K562 (cell line): ENCODE results near the gene TRIM26. TPM values are rescaled to one million over a fixed set of nuclear protein-coding genes. Genes with fewer than 3 reads are reported as not detected.
"Not testable (repeated sequence)": the region's sequence is repeated elsewhere in the genome, so short reads cannot be mapped to it uniquely, and the experiment has no call there.

ENCODE experiments used
- ATAC-seq: fragments of 200-7000 bp; cut with Tn5 transposase; 3 replicates; pipeline ENCODE4 v1.9.1; 2020; ENCODE audit warnings: moderate library complexity
- BruUV-seq: library from RNA; stranded (reverse); fragments of 400-500 nt; replicated peaks from 2 replicates; lab custom pipeline; 2021; lab: Mats Ljungman, UMichigan
- CTCF ChIA-PET: fragments of 300-600 bp; formaldehyde crosslinking; extraction: SDS; loops from one replicate; lab custom pipeline; 2021; ENCODE audit warnings: low intra/inter-chr PET ratio; lab: Yijun Ruan, JAX
- POLR2A ChIA-PET: fragments of 300-600, 350-650 bp; sonication (Branson Sonifier 250); formaldehyde crosslinking; extraction: SDS; loops from one replicate; lab custom pipeline; 2021; ENCODE audit warnings: antibody characterized with exemption, inconsistent platforms; lab: Yijun Ruan, JAX
- DNase-seq, 4 experiments: peaks; one replicate each; pipeline versions ENCODE4 v3.0.0 to v3.0.0-alpha.2; 2011 to 2018; ENCODE audit warnings: low spot score in 3 of 4, mixed read lengths in 3 of 4; ENCODE audit errors: extremely low read depth in 1 of 4
- FAIRE-seq: peaks from 2 replicates; lab custom pipeline; 2011; peaks lifted over from hg19 to GRCh38; lab: Jason Lieb, UNC
- H2AFZ ChIP-seq: 2 replicates; pipeline ENCODE4 v1.6.0; 2011; ENCODE audit warnings: low read depth, low read length, control low read depth, inconsistent platforms
- H3K27ac ChIP-seq: fragments of 200-600 bp; 3 replicates; pipeline ENCODE4 v1.8.0; 2011; ENCODE audit warnings: low read depth, mild to moderate bottlenecking, control low read depth, inconsistent platforms, low read length, moderate library complexity, mixed read lengths; ENCODE audit errors: extremely low read depth
- H3K27me3 ChIP-seq, 2 experiments: fragments of 300-600 bp in 1 of 2; 2 replicates in 1 of 2; 3 replicates in 1 of 2; pipeline versions ENCODE4 v1.6.0 to v1.8.0; 2011; ENCODE audit warnings: inconsistent platforms in 2 of 2, low read length in 2 of 2, mild to moderate bottlenecking in 1 of 2, mixed read lengths in 1 of 2, moderate library complexity in 1 of 2; ENCODE audit not compliant: control insufficient read depth in 2 of 2, insufficient read depth in 2 of 2
- H3K36me3 ChIP-seq: fragments of 300-600 bp; 3 replicates; pipeline ENCODE4 v1.8.0; 2011; ENCODE audit warnings: mild to moderate bottlenecking, low read length, inconsistent platforms; ENCODE audit not compliant: control insufficient read depth, insufficient read depth
- H3K4me1 ChIP-seq, 2 experiments: fragments of 200-600 bp in 1 of 2; replicated peaks in 1 of 2; 2 replicates in 1 of 2; 3 replicates in 1 of 2; pipeline versions ENCODE4 v1.5.1 to v1.8.0; 2011; ENCODE audit warnings: inconsistent platforms in 2 of 2, low read length in 2 of 2, mild to moderate bottlenecking in 1 of 2, mixed read lengths in 1 of 2, moderate library complexity in 1 of 2; ENCODE audit not compliant: control insufficient read depth in 2 of 2, insufficient read depth in 2 of 2
- H3K4me2 ChIP-seq: 2 replicates; pipeline ENCODE4 v1.6.1; 2011; ENCODE audit warnings: low read length, control low read depth, inconsistent platforms, mixed read lengths; ENCODE audit not compliant: insufficient read depth
- H3K4me3 ChIP-seq: fragments of 200-600 bp; sonication (generic), shearing (Covaris generic); 2 replicates; pipeline ENCODE4 v1.5.1; 2016; ENCODE audit warnings: control low read depth, inconsistent platforms
- H3K79me2 ChIP-seq: fragments of 200-600 bp; 3 replicates; pipeline ENCODE4 v1.8.0; 2011; ENCODE audit warnings: low read length, inconsistent platforms; ENCODE audit not compliant: control insufficient read depth, insufficient read depth
- H3K9ac ChIP-seq, 2 experiments: 2 replicates each; pipeline versions ENCODE4 v1.6.0 to v1.6.1; 2011; ENCODE audit warnings: low read depth in 2 of 2, low read length in 2 of 2, control low read depth in 1 of 2, inconsistent platforms in 1 of 2, mild to moderate bottlenecking in 1 of 2, mixed read lengths in 1 of 2; ENCODE audit not compliant: insufficient read depth in 1 of 2
- H3K9me1 ChIP-seq: one replicate; pipeline ENCODE4 v1.6.0; 2011; ENCODE audit warnings: inconsistent platforms, mild to moderate bottlenecking, low read length, moderate library complexity; ENCODE audit not compliant: control insufficient read depth, insufficient read depth
- H3K9me3 ChIP-seq: replicated peaks from 2 replicates; pipeline ENCODE4 v1.5.1; 2011; ENCODE audit warnings: low read depth, low read length, inconsistent platforms; ENCODE audit not compliant: control insufficient read depth, insufficient read depth
- H4K20me1 ChIP-seq: replicated peaks from 2 replicates; pipeline ENCODE4 v1.6.1; 2011; ENCODE audit warnings: low read length, inconsistent platforms, mixed read lengths; ENCODE audit not compliant: control insufficient read depth, insufficient read depth
- E2F1 ChIP-seq: sonication (generic); formaldehyde crosslinking; IDR thresholded peaks from 2 replicates; pipeline ENCODE4 v1.8.1; 2023; ENCODE audit warnings: mild to moderate bottlenecking, missing genetic modification reagents, moderate library complexity
- FOXM1 ChIP-seq, 2 experiments: fragments of 450-650 bp in 1 of 2; sonication (generic) in 1 of 2; formaldehyde crosslinking in 1 of 2; IDR thresholded peaks; 2 replicates each; pipeline versions ENCODE4 v1.6.1 to v1.9.0; 2017 to 2022; ENCODE audit warnings: low read depth in 2 of 2, mild to moderate bottlenecking in 2 of 2, missing genetic modification reagents in 1 of 2, moderate library complexity in 1 of 2
- KHSRP ChIP-seq: fragments of 450-650 bp; IDR thresholded peaks from 2 replicates; pipeline ENCODE4 v1.6.1; 2017
- MIER1 ChIP-seq: fragments of 450-650 bp; IDR thresholded peaks from 2 replicates; pipeline ENCODE4 v1.6.1; 2016; ENCODE audit warnings: antibody characterized with exemption, mild to moderate bottlenecking, low read depth
- NCOA2 ChIP-seq, 2 experiments: fragments of 450-650 bp; IDR thresholded peaks; 2 replicates each; pipeline ENCODE4 v1.6.1; 2018; ENCODE audit warnings: mild to moderate bottlenecking in 2 of 2, moderate library complexity in 1 of 2; ENCODE audit not compliant: partially characterized antibody in 2 of 2
- POLR2B ChIP-seq: fragments of 450-650 bp; IDR thresholded peaks from 2 replicates; pipeline ENCODE4 v1.6.1; 2018; ENCODE audit warnings: low read depth; ENCODE audit not compliant: partially characterized antibody
- PRPF4 ChIP-seq: fragments of 200-400 bp; formaldehyde crosslinking; IDR thresholded peaks from one replicate; pipeline ENCODE4 v1.6.1; 2017; ENCODE audit warnings: low read length, low read depth, mild to moderate bottlenecking; ENCODE audit not compliant: insufficient read depth, poor library complexity, severe bottlenecking
- USF2 ChIP-seq: sonication (generic); formaldehyde crosslinking; IDR thresholded peaks from 2 replicates; pipeline ENCODE4 v1.5.0; 2020; ENCODE audit warnings: missing genetic modification reagents
- ZNF146 ChIP-seq: IDR thresholded peaks from one replicate; pipeline ENCODE4 v1.6.1; 2018; ENCODE audit warnings: missing compliant biosample characterization; ENCODE audit not compliant: unreplicated experiment
- ZNF347 ChIP-seq: fragments of 450-650 bp; formaldehyde crosslinking; IDR thresholded peaks from 2 replicates; pipeline ENCODE4 v1.4.0; 2020; ENCODE audit warnings: low read depth, mild to moderate bottlenecking, moderate library complexity
- whole genome bisulfite sequencing: fragments of 100-300 bp; shearing (Covaris generic); methylation state at CpG from one replicate; pipeline ENCODE4 v1.1.6; 2016; ENCODE audit warnings: low coverage, mixed read lengths; ENCODE audit not compliant: insufficient coverage; ENCODE audit errors: missing lambda C conversion rate; 5-methylcytosine and 5-hydroxymethylcytosine counted together
- in situ Hi-C: fragments of 300-500 bp; cut with MboI; formaldehyde crosslinking; loops from 4 replicates; pipeline ENCODE4 v1.15.0; 2018; ENCODE audit warnings: inconsistent platforms, mixed read lengths
- intact Hi-C: fragments of 100-400 bp; cut with micrococcal nuclease; formaldehyde crosslinking; loops from 2 replicates; pipeline ENCODE4 v1.14.2; 2022
- polyA plus RNA-seq, 8 experiments: library from polyadenylated mRNA; depleted of rRNA in 4 of 8; stranded (reverse) in 5 of 8; unstranded in 3 of 8; fragments of >200 nt; fragmentation: Nextera tagmentation in 2 of 8; fragmentation: Illumina TruSeq in 1 of 8; extraction: Ambion mirVana in 2 of 8; extraction: Trizol in 1 of 8; gene quantifications; 2 replicates each; pipeline versions ENCODE4 v1.2.1 to v1.2.3, GENCODE V29; 2011 to 2014; ENCODE audit warnings: inconsistent platforms in 1 of 8, missing spikeins in 1 of 8
- total RNA-seq, 7 experiments: library from RNA; depleted of rRNA in 6 of 7; stranded (reverse); fragments of >200 nt in 6 of 7; fragmentation: Illumina TruSeq in 2 of 7; extraction: Trizol in 2 of 7; gene quantifications; 2 replicates each; pipeline versions ENCODE4 v1.2.1 to v1.2.3, GENCODE V29; 2011 to 2021; ENCODE audit warnings: low replicate concordance in 1 of 7

TRIM26 gene
- total and polyA plus RNA-seq, 9 of the 15 experiments (the other 6 are each of a cell fraction or from before 2014, with no cell fraction given): 0.80 to 5.0 (median 2.8) TPM

- H3K79me2 ChIP-seq, intact Hi-C loops, H3K9me1 ChIP-seq, H3K9me3 ChIP-seq, H3K27ac ChIP-seq, FAIRE-seq, H3K4me3 ChIP-seq, H3K4me2 ChIP-seq, H3K9ac ChIP-seq, H3K36me3 ChIP-seq, DNase-seq, BruUV-seq, ATAC-seq, H2AFZ ChIP-seq, H4K20me1 ChIP-seq, POLR2A ChIA-PET, CTCF ChIA-PET, in situ Hi-C loops: not testable (repeated sequence)
- peak; percentile 82 for TF ChIP-seq ZNF146 (CRISPR knock-in tag)
- Histone ChIP-seq H3K27me3 (peaks cover 8 to 39% of the 10 kb centered on the region in 2 experiments; a peak in 4 of 5 replicates), H3K4me1 (peaks cover 0 to 14% of the 10 kb centered on the region in 2 experiments; a peak in 4 of 5 replicates)
- 33% methylated on average over 1 of the region's 1 CpG for WGBS
Measured at GRCh38 chr6:30165238-30165637, 48.0 kb downstream of the TRIM26 start.

- BruUV-seq: no TSS peak
- H3K9ac ChIP-seq: no peak overlapping the region
- FAIRE-seq: no peak
Measured at GRCh38 chr6:30164714-30165113, 48.5 kb downstream of the TRIM26 start.

More at GRCh38 chr6:30164714-30165113, 48.5 kb downstream of the TRIM26 start:
- 5% methylated on average over 4 of the region's 4 CpGs for WGBS
- ChIA-PET POLR2A (interaction anchor here (0.7 kb wide), 1 partner anchor 156 kb away, joined by 3 read pairs; no protein-coding TSS in a partner anchor), CTCF (no interaction called here)
- H3K27me3 ChIP-seq: peaks cover 8 to 40% of the 10 kb centered on the region in 2 experiments; a peak in 4 of 5 replicates
- DNase-seq (no peak), ATAC-seq (no peak)
- H3K79me2 ChIP-seq: no peaks in the 10 kb centered on the region
- no peaks in the 10 kb centered on the region for H3K9me1 ChIP-seq
- no peak overlapping the region for H2AFZ ChIP-seq
- H3K4me2 ChIP-seq: peak overlapping the region; percentile 52; the same call in 1 of the 2 replicates
- H3K9me3 ChIP-seq: no peaks in the 10 kb centered on the region
- intact Hi-C loops: no loop called here
- no peak overlapping the region for H3K27ac ChIP-seq
- no peaks in the 10 kb centered on the region for H4K20me1 ChIP-seq
- H3K4me3 ChIP-seq: no peak overlapping the region
- TF ChIP-seq FOXM1 (IDR thresholded peaks at IDR 0.05; ENCODE audit: low read depth): no peak
- TF ChIP-seq FOXM1 (CRISPR knock-in tag; IDR thresholded peaks at IDR 0.05; ENCODE audit: low read depth): no peak
- TF ChIP-seq KHSRP: no peak
- TF ChIP-seq POLR2B: no peak
- TF ChIP-seq USF2 (CRISPR knock-in tag): 0 out of 2 replicates have a peak, but pooled peaks have one; percentile 9
- no peak for TF ChIP-seq NCOA2 (IDR thresholded peaks at IDR 0.05; ENCODE audit: partially characterized antibody in 2 of 2)
- no peak for TF ChIP-seq E2F1 (CRISPR knock-in tag)
- no peak for TF ChIP-seq ZNF347 (CRISPR knock-in tag)
- no peak for TF ChIP-seq PRPF4
- no peak for TF ChIP-seq MIER1
- TF ChIP-seq, all 486 proteins: peak for 1
- in situ Hi-C loops: no loop called here
- Histone ChIP-seq H3K36me3 (no peaks in the 10 kb centered on the region), H3K4me1 (peaks cover 0 to 14% of the 10 kb centered on the region in 2 experiments; a peak in 4 of 5 replicates)
